A673 (cell line): Measurements from ENCODE around the gene RNF8. TPM values are rescaled to one million over a fixed set of nuclear protein-coding genes. Genes with fewer than 3 reads are reported as not detected.
"Not testable (repeated sequence)": the region's sequence is repeated elsewhere in the genome, so short reads cannot be mapped to it uniquely, and the experiment has no call there.

ENCODE experiments used
- BruUV-seq: library from RNA; stranded (reverse); fragments of 400-500 nt; replicated peaks from 2 replicates; lab custom pipeline; 2021; lab: Mats Ljungman, UMichigan
- CTCF ChIA-PET: fragments of 300-600 bp; sonication (Branson Sonifier 250); formaldehyde crosslinking; loops from one replicate; lab custom pipeline; 2022; ENCODE audit warnings: antibody characterized with exemption; lab: Charles Lee
- POLR2A ChIA-PET: fragments of 300-600 bp; sonication (Branson Sonifier 250); formaldehyde crosslinking; loops from one replicate; lab custom pipeline; 2022; ENCODE audit warnings: antibody characterized with exemption; ENCODE audit not compliant: low non-redundant PET; lab: Charles Lee
- DNase-seq: peaks from one replicate; pipeline ENCODE4 v3.0.0-alpha.2; 2015; ENCODE audit warnings: low spot score
- H3K27ac ChIP-seq: fragments of 200-600 bp; sonication (generic); 2 replicates; pipeline ENCODE4 v1.5.1; 2016; ENCODE audit warnings: mixed run types, low read depth, mild to moderate bottlenecking, mixed read lengths, antibody characterized with exemption, low read length; ENCODE audit not compliant: poor library complexity, severe bottlenecking
- H3K27me3 ChIP-seq: fragments of 200-600 bp; sonication (generic); replicated peaks from 2 replicates; pipeline ENCODE4 v1.6.1; 2017; ENCODE audit warnings: mixed run types, low read depth, mild to moderate bottlenecking, mixed read lengths, antibody characterized with exemption, low read length; ENCODE audit not compliant: insufficient read depth, poor library complexity
- H3K36me3 ChIP-seq: fragments of 200-600 bp; sonication (generic); 2 replicates; pipeline ENCODE4 v1.6.1; 2016; ENCODE audit warnings: mixed run types, mild to moderate bottlenecking, mixed read lengths, antibody characterized with exemption, low read length; ENCODE audit not compliant: insufficient read depth, poor library complexity, severe bottlenecking
- H3K4me1 ChIP-seq: fragments of 200-600 bp; sonication (generic); 2 replicates; pipeline ENCODE4 v1.6.1; 2017; ENCODE audit warnings: mixed run types, mild to moderate bottlenecking, mixed read lengths, antibody characterized with exemption, low read length; ENCODE audit not compliant: insufficient read depth, poor library complexity, severe bottlenecking
- H3K4me3 ChIP-seq: fragments of 200-600 bp; sonication (generic); 2 replicates; pipeline ENCODE4 v1.5.1; 2016; ENCODE audit warnings: low read depth, mixed run types, mild to moderate bottlenecking, mixed read lengths, low read length; ENCODE audit not compliant: poor library complexity, severe bottlenecking
- H3K9me3 ChIP-seq: fragments of 200-600 bp; sonication (generic); 2 replicates; pipeline ENCODE4 v1.6.1; 2016; ENCODE audit warnings: mixed run types, low read depth, mild to moderate bottlenecking, mixed read lengths, antibody characterized with exemption, low read length; ENCODE audit not compliant: poor library complexity, severe bottlenecking
- EZH2 ChIP-seq: fragments of 200-600 bp; sonication (generic); IDR thresholded peaks from 2 replicates; pipeline ENCODE4 v1.6.1; 2017; ENCODE audit warnings: borderline replicate concordance, low read depth, mild to moderate bottlenecking, mixed read lengths, antibody characterized with exemption, low read length; ENCODE audit not compliant: poor library complexity, severe bottlenecking
- intact Hi-C: fragments of 100-400 bp; cut with micrococcal nuclease; formaldehyde crosslinking; loops from one replicate; pipeline ENCODE4 v1.10.0; 2022; ENCODE audit not compliant: unreplicated experiment
- total RNA-seq: library from RNA; stranded (reverse); gene quantifications from 2 replicates; pipeline ENCODE4 v1.2.3, GENCODE V29; 2021
- TF ChIP-seq, protein P1 (sequence below): fragments of 300-800, 200-600 bp; sonication (generic); conservative IDR thresholded peaks from 2 replicates; pipeline ENCODE4 v1.5.1; 2017; ENCODE audit warnings: low read depth, mild to moderate bottlenecking, antibody characterized with exemption, low read length, moderate library complexity, mixed read lengths

Gene RNF8
- total RNA-seq, 1 experiment from 2014 or later, result 25.6 TPM

DNA sequence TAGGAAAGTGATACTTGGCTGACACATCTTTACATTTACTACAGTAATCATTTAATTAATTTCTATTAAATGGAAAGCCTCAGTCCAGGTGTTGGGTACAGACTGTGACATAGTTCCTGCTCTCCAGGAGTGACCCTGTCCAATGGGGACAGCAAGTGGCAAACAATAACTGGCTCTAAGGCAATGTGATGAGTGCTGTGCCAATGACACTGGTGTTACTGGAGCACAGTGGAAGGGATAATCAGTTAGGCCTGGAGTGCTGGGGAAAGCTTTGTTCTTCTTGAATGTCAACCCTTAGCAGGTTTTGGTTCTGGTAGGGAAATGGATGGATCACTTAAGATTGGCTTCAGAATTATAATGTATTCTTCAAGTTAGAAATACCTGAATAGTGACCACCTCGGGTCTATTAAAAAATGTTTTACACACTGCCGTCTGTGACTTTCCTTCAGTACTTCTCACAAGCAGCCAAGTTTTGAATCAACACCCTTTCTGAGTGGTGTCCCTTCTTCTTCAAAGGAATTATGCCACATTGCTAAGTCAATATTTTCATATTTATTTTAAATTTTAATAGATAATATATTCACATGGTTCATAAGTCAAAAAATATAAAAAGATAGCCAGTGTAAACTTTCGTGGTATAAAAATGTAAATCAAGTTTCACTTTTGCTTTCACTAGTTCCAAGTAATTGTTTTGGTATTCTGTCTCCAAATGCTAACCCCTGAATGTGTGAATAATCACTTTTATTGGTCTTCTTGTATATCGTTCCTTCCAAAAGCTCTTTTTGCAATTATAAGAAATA, 88.8 kb downstream of the RNF8 start:
- ChIA-PET CTCF (no interaction called here), POLR2A (no interaction called here)
- Histone ChIP-seq H3K4me3 (no peak overlapping the region), H3K36me3 (peaks cover 24% of the 10 kb centered on the region), H3K9me3 (no peaks in the 10 kb centered on the region), H3K27me3 (no peaks in the 10 kb centered on the region), H3K27ac (no peak overlapping the region), H3K4me1 (no peaks in the 10 kb centered on the region)
- BruUV-seq, result no TSS peak
- DNase-seq, result no peak
- no peak for TF ChIP-seq EZH2
- TF ChIP-seq, protein P1, sequence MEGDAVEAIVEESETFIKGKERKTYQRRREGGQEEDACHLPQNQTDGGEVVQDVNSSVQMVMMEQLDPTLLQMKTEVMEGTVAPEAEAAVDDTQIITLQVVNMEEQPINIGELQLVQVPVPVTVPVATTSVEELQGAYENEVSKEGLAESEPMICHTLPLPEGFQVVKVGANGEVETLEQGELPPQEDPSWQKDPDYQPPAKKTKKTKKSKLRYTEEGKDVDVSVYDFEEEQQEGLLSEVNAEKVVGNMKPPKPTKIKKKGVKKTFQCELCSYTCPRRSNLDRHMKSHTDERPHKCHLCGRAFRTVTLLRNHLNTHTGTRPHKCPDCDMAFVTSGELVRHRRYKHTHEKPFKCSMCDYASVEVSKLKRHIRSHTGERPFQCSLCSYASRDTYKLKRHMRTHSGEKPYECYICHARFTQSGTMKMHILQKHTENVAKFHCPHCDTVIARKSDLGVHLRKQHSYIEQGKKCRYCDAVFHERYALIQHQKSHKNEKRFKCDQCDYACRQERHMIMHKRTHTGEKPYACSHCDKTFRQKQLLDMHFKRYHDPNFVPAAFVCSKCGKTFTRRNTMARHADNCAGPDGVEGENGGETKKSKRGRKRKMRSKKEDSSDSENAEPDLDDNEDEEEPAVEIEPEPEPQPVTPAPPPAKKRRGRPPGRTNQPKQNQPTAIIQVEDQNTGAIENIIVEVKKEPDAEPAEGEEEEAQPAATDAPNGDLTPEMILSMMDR, result no peak
- intact Hi-C loops, result no loop called here

GRCh38 chr6:37443216-37443542, 89.4 kb downstream of the RNF8 start:
- H3K27ac ChIP-seq, H3K4me1 ChIP-seq, CTCF ChIA-PET, H3K9me3 ChIP-seq, intact Hi-C loops, BruUV-seq, DNase-seq, H3K4me3 ChIP-seq, POLR2A ChIA-PET, H3K27me3 ChIP-seq: not testable (repeated sequence)
- H3K36me3 ChIP-seq, result peaks cover 24% of the 10 kb centered on the region

Other genes starting within 250 kb of the RNF8 start
- 8.9 and 10.6 TPM in 2 replicates for gene PIM1, start 183.8 kb upstream of the RNF8 start, total RNA-seq
- gene TBC1D22B, start 96.2 kb upstream of the RNF8 start, total RNA-seq, result 13.1 and 13.5 TPM in 2 replicates
- 0.37 TPM in 1 of 2 replicates, not detected in the other for gene TMEM217, start 95.8 kb upstream of the RNF8 start, total RNA-seq
- 32.3 and 35.8 TPM in 2 replicates for gene CMTR1, start 79.2 kb downstream of the RNF8 start, total RNA-seq
- 31.5 and 42.4 TPM in 2 replicates for gene CCDC167, start 145.9 kb downstream of the RNF8 start, total RNA-seq